ENCODE results near the gene GIMAP8.
A peak's percentile ranks its signal among the peaks of the same experiment; 100 is the strongest.
"Not testable (repeated sequence)": the region's sequence is repeated elsewhere in the genome, so short reads cannot be mapped to it uniquely, and the experiment has no call there.

The GIMAP8 gene

GRCh38 chr7:150441524-150441923 lies 8.9 kb upstream of the GIMAP8 start:
- no peak for DNase-seq

- DNase-seq = no peak
These were observed 7.6 kb upstream of the GIMAP8 start for GRCh38 chr7:150442811-150443210.

- no peak for DNase-seq
These were observed 6.5 kb upstream of the GIMAP8 start for GRCh38 chr7:150443793-150444540.

DNA sequence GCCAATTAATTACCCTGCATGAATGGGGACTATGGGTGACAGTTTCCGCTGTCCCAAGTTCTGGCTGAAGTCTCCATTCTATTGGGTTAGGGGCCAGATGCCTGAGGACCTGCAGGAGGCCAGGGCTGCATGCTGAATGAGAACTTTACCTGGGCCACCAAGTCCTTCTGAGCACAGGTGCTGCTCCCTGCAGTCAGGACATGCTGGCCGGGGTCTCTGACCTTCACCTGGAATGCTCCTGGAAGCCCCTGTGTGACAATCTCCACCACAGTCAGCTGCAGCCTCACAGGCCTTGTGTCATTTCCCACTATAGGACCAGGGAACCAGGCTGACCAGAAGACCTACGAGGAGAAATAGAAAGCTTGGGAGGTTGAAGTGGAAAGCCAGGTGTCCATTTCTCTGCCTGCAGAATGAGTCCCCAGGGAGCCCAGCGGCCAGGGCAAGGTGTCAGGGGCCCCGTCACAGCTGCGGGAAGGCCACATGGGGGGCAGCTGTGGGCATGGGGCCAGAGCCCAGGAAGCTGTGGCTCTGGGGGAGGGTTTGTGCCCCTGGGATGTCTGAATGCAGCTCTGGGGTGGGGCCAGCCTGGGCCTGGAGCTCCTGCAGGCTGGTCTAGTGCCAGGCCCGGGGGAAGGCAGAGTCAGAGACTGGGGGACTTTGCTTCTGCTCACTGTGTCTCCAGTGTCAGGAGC lies 5.6 kb upstream of the GIMAP8 start:
- DNase-seq = no peak

DNA sequence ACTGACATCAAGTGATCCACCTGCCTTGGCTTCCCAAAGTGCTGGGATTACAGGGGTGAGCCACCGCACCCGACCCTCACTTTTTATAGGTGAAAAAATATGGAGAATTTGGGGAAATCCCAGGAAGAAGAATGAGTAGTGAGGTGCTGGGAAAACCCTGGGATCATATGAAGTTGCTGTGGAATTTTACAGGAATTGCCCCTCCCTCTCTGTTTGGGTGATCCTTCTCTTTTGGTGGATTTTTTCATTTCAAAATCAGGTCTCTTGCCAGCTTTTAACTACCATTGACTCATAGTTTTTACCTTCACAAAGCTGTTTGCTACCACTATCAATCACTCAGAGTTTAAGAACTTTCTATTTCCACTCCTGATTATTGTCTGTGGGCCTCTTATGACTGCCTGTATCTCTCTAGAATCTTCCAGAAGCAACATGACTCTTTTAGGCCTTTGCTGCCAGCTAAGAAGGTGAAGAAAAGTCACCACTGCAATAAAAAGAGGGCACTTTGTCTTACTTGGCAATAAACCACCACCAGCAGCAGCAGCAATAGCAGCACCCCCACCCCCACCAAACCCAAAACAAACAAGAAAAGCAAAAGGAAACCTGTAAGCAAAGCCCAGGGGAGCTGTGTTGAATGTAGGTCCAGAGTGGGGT lies 4.0 kb upstream of the GIMAP8 start:
- no peak for DNase-seq

- no peak for DNase-seq
These were observed 2.3 kb upstream of the GIMAP8 start for GRCh38 chr7:150447966-150448788.

GRCh38 chr7:150448789-150449147 lies 1.7 kb upstream of the GIMAP8 start:
- peak; percentile 83 for DNase-seq

DNA sequence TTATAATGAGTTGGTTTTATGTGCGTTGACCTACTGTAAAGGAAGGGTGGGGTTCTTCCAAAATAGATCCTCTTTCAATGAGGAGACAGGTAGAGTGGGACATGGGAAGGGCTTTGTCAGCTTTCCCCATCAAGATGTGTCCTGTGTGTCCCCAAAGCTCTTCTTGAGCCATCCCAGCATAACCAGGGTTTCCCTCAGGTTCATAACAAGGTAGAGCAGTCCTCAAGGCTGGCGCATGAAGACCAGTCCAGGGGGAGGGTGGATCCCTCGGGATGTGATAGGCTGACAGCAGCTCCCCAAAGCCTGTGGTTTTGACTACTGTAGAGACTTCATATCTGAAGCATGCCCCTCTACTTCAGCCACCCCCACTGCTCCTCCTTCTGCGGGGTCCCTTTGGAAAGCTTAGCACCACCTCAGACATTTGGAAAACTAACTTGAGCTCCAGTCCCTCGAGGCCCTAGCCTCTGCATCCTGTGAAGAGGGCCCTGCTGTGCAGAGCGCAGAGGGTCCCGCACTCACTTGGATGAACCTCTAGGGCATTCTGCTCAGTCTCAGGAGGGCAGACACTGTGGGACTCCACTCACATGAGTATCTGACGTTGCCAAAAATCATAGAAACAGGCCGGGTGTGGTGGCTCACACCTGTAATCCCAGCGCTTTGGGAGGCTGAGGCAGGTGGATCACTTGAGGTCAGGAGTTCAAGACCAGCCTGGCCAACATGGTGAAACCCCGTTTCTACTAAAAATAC lies 1.1 kb upstream of the GIMAP8 start:
- no peak for DNase-seq

- DNase-seq = peak; percentile 48 to 52
These were observed 815 bp downstream of the GIMAP8 start for GRCh38 chr7:150451097-150451793.

- DNase-seq = no peak
These were observed 1.5 kb downstream of the GIMAP8 start for GRCh38 chr7:150451833-150452461.

DNA sequence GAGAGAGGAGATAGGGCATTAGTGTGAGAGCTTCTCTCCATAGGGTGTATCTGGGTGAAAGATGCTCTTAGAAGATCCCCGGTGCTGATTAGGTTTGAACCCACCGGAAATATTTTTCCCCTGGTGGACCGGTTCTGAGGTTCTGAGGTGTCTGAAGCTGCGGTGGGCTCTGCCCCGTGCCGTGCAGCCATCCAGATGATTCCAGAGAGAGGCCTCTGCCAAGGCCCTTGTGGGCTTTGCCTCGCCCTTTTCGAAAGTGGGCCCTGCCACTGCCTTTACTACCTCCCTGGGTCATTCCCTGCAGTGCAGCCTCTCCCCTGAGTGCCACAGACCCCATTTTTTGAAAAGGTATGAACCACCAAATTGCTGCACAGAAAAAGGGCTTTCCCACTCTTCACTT lies 2.8 kb downstream of the GIMAP8 start:
- DNase-seq = no peak

- no peak for DNase-seq
These were observed 3.5 kb downstream of the GIMAP8 start for GRCh38 chr7:150453892-150454291.

DNA sequence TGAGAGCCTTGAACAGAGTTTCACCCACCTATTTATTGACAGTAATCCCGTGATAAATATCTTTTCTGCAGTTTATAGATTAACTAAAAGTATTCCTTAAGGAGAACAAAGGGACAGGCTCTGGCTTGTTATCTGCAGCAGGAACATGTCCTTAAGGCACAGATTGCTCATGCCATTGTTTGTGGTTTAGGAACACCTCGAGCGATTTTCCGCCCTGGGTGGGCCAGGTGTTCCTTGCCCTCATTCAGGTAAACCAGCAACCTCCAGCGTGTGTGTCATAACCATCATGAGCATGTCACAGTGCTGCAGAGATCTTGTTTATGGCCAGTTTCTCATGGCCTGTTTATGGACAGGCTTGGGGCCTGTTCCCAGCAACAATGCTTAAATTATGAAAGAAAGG lies 6.6 kb downstream of the GIMAP8 start:
- not testable (repeated sequence) for DNase-seq

- no peak for DNase-seq
These were observed 7.8 kb downstream of the GIMAP8 start for GRCh38 chr7:150458235-150458634.

DNA sequence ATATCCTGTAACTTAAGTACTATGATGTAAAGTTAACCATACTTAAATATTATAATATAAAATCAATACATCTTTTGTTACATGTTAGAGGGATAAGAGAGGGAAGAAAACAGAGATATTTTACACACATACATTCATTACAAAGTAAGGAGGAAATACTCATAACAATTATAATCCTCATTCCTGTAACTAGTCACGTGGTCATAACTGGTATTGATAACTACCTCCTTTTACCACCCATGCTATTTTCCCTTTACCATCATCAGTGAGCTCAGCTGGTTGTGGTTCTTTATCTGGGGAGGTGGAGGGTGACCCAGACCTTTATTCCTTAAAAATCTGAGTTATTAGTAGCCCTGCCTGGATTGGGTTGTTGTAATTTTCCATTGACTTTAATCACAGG lies 8.3 kb downstream of the GIMAP8 start:
- DNase-seq = no peak

DNA sequence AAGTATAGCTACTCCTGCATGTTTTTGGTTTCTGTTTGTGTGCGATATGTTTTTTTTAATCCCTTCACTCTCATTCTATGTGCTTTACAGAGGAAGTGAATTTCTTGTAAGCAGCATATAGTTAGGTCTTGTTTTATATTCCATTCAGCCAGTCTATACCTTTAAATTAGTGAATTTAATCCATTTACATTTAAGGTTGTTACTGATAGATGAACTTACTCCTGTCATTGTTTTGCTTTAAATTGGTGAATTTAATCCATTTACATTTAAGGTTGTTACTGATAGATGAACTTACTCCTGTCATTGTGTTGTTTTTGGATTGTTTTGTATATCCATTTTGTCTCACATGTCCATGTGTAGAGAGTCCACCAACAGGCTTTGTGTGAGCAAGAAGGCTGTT lies 11.1 kb downstream of the GIMAP8 start:
- DNase-seq = no peak

- DNase-seq = no peak
These were observed 12.0 kb downstream of the GIMAP8 start for GRCh38 chr7:150462413-150462812.

DNA sequence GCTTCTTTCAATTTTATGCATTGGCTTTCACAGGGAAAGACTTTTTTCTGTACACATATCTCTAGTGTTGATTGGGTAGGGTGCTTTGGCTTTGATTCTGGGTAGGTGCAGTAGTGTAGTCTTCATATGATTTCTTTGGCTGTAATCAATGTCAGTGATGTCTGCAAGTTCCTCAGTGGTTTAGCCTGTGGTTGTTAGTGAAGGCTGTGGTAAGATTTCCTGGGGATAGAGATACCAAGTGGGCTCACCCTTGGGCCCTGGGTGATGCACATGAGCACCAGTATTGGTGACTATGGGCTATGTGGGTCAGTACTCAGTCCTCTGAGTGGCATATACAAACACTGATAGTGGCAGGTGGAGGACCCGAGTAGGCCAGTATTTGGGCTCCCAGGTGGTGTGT lies 13.0 kb downstream of the GIMAP8 start:
- DNase-seq = no peak

- DNase-seq = no peak
These were observed 14.5 kb downstream of the GIMAP8 start for GRCh38 chr7:150464962-150465361.

DNA sequence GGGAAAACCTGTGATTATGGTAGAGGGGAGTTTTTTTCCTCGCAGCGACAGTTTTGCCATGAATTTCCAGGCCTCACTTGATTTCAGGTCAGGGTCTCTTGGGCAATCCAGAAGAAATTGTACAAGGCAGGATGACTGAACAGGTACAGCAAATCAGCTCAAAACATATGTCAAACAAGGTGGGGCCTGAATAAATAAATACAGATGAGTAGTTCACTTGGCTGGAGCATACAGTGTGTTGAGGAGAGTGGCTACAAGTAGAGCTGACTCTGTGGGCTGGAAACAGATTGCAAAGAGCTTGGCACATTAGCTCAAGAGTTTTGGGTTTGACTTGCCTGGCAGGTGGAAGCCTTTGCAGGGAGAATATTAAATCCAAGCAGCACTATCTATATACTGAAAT lies 15.0 kb downstream of the GIMAP8 start:
- no peak for DNase-seq

GRCh38 chr7:150466477-150466876 lies 16.0 kb downstream of the GIMAP8 start:
- no peak for DNase-seq

Measured in stimulated activated CD4-positive, alpha-beta T cell treated with anti-CD3 and anti-CD28 coated beads, Interleukin-2, amount 100 ng/mL, for 48 hours (primary cell).